H9 (cell line): ENCODE data around the gene DDI2. TPM values are rescaled to one million over a fixed set of nuclear protein-coding genes. Genes with fewer than 3 reads are reported as not detected.
A peak's percentile ranks its signal among the peaks of the same experiment; 100 is the strongest.
"Not testable (repeated sequence)": the region's sequence is repeated elsewhere in the genome, so short reads cannot be mapped to it uniquely, and the experiment has no call there.

Experiments
- DNase-seq: peaks from one replicate; pipeline ENCODE4 v3.0.0-alpha.2; 2017
- H2AFZ ChIP-seq: one replicate; pipeline ENCODE4 v1.6.1; 2013; ENCODE audit warnings: mild to moderate bottlenecking, low read length, control low read depth, moderate library complexity
- H2AK5ac ChIP-seq: 2 replicates; pipeline ENCODE4 v1.6.1; 2013; ENCODE audit warnings: low read length, control low read depth, mixed read lengths; ENCODE audit not compliant: insufficient read length
- H2BK120ac ChIP-seq: one replicate; pipeline ENCODE4 v1.6.1; 2013; ENCODE audit warnings: low read depth, mild to moderate bottlenecking, low read length, control low read depth, inconsistent platforms; ENCODE audit not compliant: poor library complexity, severe bottlenecking
- H2BK12ac ChIP-seq: 2 replicates; pipeline ENCODE4 v1.6.1; 2013; ENCODE audit warnings: low read length, control low read depth, mixed read lengths, low read depth; ENCODE audit not compliant: insufficient read length
- H2BK15ac ChIP-seq: 2 replicates; pipeline ENCODE4 v1.6.1; 2013; ENCODE audit warnings: low read depth, low read length, control low read depth
- H2BK20ac ChIP-seq: one replicate; pipeline ENCODE4 v1.6.1; 2013; ENCODE audit warnings: low read depth, mild to moderate bottlenecking, low read length, control low read depth, inconsistent platforms; ENCODE audit not compliant: poor library complexity, severe bottlenecking
- H2BK5ac ChIP-seq: 2 replicates; pipeline ENCODE4 v1.6.1; 2013; ENCODE audit warnings: low read length, control low read depth, mixed read lengths; ENCODE audit not compliant: insufficient read length
- H3K14ac ChIP-seq: 2 replicates; pipeline ENCODE4 v1.6.1; 2013; ENCODE audit warnings: low read length, control low read depth; ENCODE audit not compliant: insufficient read depth
- H3K18ac ChIP-seq: 2 replicates; pipeline ENCODE4 v1.6.1; 2013; ENCODE audit warnings: low read depth, mild to moderate bottlenecking, mixed read lengths, low read length, control low read depth; ENCODE audit not compliant: insufficient read length
- H3K23ac ChIP-seq: 2 replicates; pipeline ENCODE4 v1.6.1; 2013; ENCODE audit warnings: low read length, control low read depth, mixed read lengths, low read depth; ENCODE audit not compliant: insufficient read length
- H3K23me2 ChIP-seq: 2 replicates; pipeline ENCODE4 v1.6.1; 2013; ENCODE audit warnings: low read depth, mild to moderate bottlenecking, mixed read lengths, low read length, control low read depth; ENCODE audit not compliant: insufficient read length, poor library complexity, severe bottlenecking
- H3K27ac ChIP-seq: 2 replicates; pipeline ENCODE4 v1.5.1; 2013; ENCODE audit warnings: low read length, control low read depth, mixed read lengths, low read depth; ENCODE audit not compliant: insufficient read length
- H3K27me3 ChIP-seq: 2 replicates; pipeline ENCODE4 v1.6.1; 2013; ENCODE audit warnings: low read length, control low read depth, inconsistent platforms; ENCODE audit not compliant: insufficient read depth
- H3K4ac ChIP-seq: 2 replicates; pipeline ENCODE4 v1.6.1; 2013; ENCODE audit warnings: low read depth, mild to moderate bottlenecking, control low read depth, inconsistent platforms, low read length, moderate library complexity
- H3K4me1 ChIP-seq: 2 replicates; pipeline ENCODE4 v1.6.1; 2013; ENCODE audit warnings: low read length, control low read depth, inconsistent platforms; ENCODE audit not compliant: insufficient read depth
- H3K4me2 ChIP-seq: 2 replicates; pipeline ENCODE4 v1.6.1; 2013; ENCODE audit warnings: low read length, control low read depth, mixed read lengths; ENCODE audit not compliant: insufficient read length, insufficient read depth
- H3K56ac ChIP-seq: 2 replicates; pipeline ENCODE4 v1.6.1; 2013; ENCODE audit warnings: low read depth, mild to moderate bottlenecking, mixed read lengths, low read length, control low read depth; ENCODE audit not compliant: insufficient read length
- H3K79me1 ChIP-seq: 2 replicates; pipeline ENCODE4 v1.6.1; 2013; ENCODE audit warnings: low read depth, mild to moderate bottlenecking, moderate library complexity, low read length, control low read depth, inconsistent platforms; ENCODE audit not compliant: insufficient read depth, poor library complexity, severe bottlenecking
- H3K79me2 ChIP-seq: 2 replicates; pipeline ENCODE4 v1.6.1; 2013; ENCODE audit warnings: low read length, control low read depth, inconsistent platforms; ENCODE audit not compliant: insufficient read depth
- H3K9ac ChIP-seq: 2 replicates; pipeline ENCODE4 v1.6.1; 2013; ENCODE audit warnings: low read length, control low read depth, mixed read lengths; ENCODE audit not compliant: insufficient read length; ENCODE audit errors: extremely low read depth
- H3K9me3 ChIP-seq: one replicate; pipeline ENCODE4 v1.6.1; 2013; ENCODE audit warnings: low read depth, low read length, inconsistent platforms; ENCODE audit not compliant: control insufficient read depth
- H3T11ph ChIP-seq: one replicate; pipeline ENCODE4 v1.6.1; 2013; ENCODE audit warnings: mild to moderate bottlenecking, low read length, control low read depth, inconsistent platforms
- H4K20me1 ChIP-seq: one replicate; pipeline ENCODE4 v1.6.1; 2013; ENCODE audit not compliant: control insufficient read depth, insufficient read length, insufficient read depth
- H4K5ac ChIP-seq: 2 replicates; pipeline ENCODE4 v1.6.1; 2013; ENCODE audit warnings: low read depth, mild to moderate bottlenecking, mixed read lengths, low read length, control low read depth; ENCODE audit not compliant: insufficient read length
- H4K8ac ChIP-seq: replicated peaks from 2 replicates; pipeline ENCODE4 v1.6.1; 2013; ENCODE audit warnings: low read length, control low read depth, mixed read lengths, low read depth; ENCODE audit not compliant: insufficient read length
- H4K91ac ChIP-seq: 2 replicates; pipeline ENCODE4 v1.6.1; 2013; ENCODE audit warnings: low read depth, mild to moderate bottlenecking, moderate library complexity, mixed read lengths, low read length, control low read depth; ENCODE audit not compliant: insufficient read length
- H3K27ac Mint-ChIP-seq, 3 experiments: 2 replicates in 2 of 3; 3 replicates in 1 of 3; pipeline ENCODE4 v1.8.0; 2020 to 2021; ENCODE audit warnings: mixed read lengths in 3 of 3, mild to moderate bottlenecking in 1 of 3, moderate library complexity in 1 of 3
- H3K27me3 Mint-ChIP-seq: 2 replicates; pipeline ENCODE4 v1.8.0; 2021; ENCODE audit warnings: low read depth, mild to moderate bottlenecking, moderate library complexity, mixed read lengths
- H3K36me3 Mint-ChIP-seq, 3 experiments: 2 replicates in 2 of 3; 3 replicates in 1 of 3; pipeline ENCODE4 v1.8.0; 2020 to 2021; ENCODE audit warnings: low read depth in 3 of 3, mixed read lengths in 3 of 3; ENCODE audit not compliant: insufficient read depth in 1 of 3
- H3K4me1 Mint-ChIP-seq, 2 experiments: 2 replicates each; pipeline ENCODE4 v1.8.0; 2020; ENCODE audit warnings: mixed read lengths in 2 of 2
- H3K4me3 Mint-ChIP-seq, 2 experiments: 2 replicates in 1 of 2; 3 replicates in 1 of 2; pipeline ENCODE4 v1.8.0; 2020 to 2021; ENCODE audit warnings: mild to moderate bottlenecking in 2 of 2, mixed read lengths in 2 of 2, moderate library complexity in 1 of 2
- H3K9me3 Mint-ChIP-seq, 2 experiments: 2 replicates in 1 of 2; 3 replicates in 1 of 2; pipeline ENCODE4 v1.8.0; 2020; ENCODE audit warnings: mild to moderate bottlenecking in 2 of 2, mixed read lengths in 2 of 2, moderate library complexity in 1 of 2
- WGBS: extraction: QIAGEN DNeasy Blood & Tissue Kit; methylation state at CpG from one replicate; pipeline ENCODE4 v1.1.7; 2013; ENCODE audit warnings: missing lambda C conversion rate, low lambda C conversion rate, mixed read lengths; ENCODE audit not compliant: insufficient read length; ENCODE audit errors: extremely low coverage; 5-methylcytosine and 5-hydroxymethylcytosine counted together
- total RNA-seq: library from RNA; stranded (reverse); gene quantifications from 2 replicates; pipeline ENCODE4 v1.2.1, GENCODE V29; 2021
- TF ChIP-seq, protein P1 (sequence below): fragments of 200-600 bp; sonication (generic); conservative IDR thresholded peaks from 3 replicates; pipeline ENCODE4 v1.8.0; 2021; ENCODE audit warnings: antibody characterized with exemption, mild to moderate bottlenecking

Gene DDI2
- total RNA-seq, 1 experiment from 2014 or later = 45.0 TPM

- Histone ChIP-seq H2BK5ac (no peak overlapping the region), H2BK12ac (no peak overlapping the region), H4K20me1 (no peaks in the 10 kb centered on the region), H2BK15ac (no peak overlapping the region), H3K27me3 (no peaks in the 10 kb centered on the region; the same call in 1 of the 2 replicates), H3K4ac (no peak overlapping the region), H3K4me2 (peak overlapping the region; percentile 76), H3K14ac (peak overlapping the region; percentile 82), H3K4me1 (no peaks in the 10 kb centered on the region), H3K27ac (no peak overlapping the region), H2AFZ (no peak overlapping the region), H3K23me2 (peaks cover 5% of the 10 kb centered on the region), H4K8ac (no peak overlapping the region), H3K79me1 (no peaks in the 10 kb centered on the region), H3T11ph (no peak overlapping the region), H3K9ac (peak overlapping the region; percentile 28), H3K79me2 (no peaks in the 10 kb centered on the region), H3K23ac (no peak overlapping the region), H2BK120ac (no peak overlapping the region), H3K56ac (no peak overlapping the region), H3K18ac (peak overlapping the region; percentile 74), H4K91ac (no peak overlapping the region), H2BK20ac (no peak overlapping the region), H4K5ac (no peak overlapping the region), H3K9me3 (no peaks in the 10 kb centered on the region), H2AK5ac (no peak overlapping the region)
- Mint-ChIP-seq H3K36me3 (no peaks in the 10 kb centered on the region), H3K4me1 (peaks cover 4 to 9% of the 10 kb centered on the region in 2 experiments), H3K27me3 (peaks cover 36% of the 10 kb centered on the region), H3K27ac (peak overlapping the region in 2 of 3 experiments; percentile 12 to 46; a peak in 2 of 7 replicates), H3K4me3 (peak overlapping the region; percentile 68 to 79), H3K9me3 (0 out of 5 replicates have a peak, but pooled peaks cover 2 to 6% of the 10 kb centered on the region in 2 experiments)
- no CpG with 5 or more reads among the region's 56 CpGs for WGBS
- peak; percentile 98 for DNase-seq
- TF ChIP-seq, protein P1, sequence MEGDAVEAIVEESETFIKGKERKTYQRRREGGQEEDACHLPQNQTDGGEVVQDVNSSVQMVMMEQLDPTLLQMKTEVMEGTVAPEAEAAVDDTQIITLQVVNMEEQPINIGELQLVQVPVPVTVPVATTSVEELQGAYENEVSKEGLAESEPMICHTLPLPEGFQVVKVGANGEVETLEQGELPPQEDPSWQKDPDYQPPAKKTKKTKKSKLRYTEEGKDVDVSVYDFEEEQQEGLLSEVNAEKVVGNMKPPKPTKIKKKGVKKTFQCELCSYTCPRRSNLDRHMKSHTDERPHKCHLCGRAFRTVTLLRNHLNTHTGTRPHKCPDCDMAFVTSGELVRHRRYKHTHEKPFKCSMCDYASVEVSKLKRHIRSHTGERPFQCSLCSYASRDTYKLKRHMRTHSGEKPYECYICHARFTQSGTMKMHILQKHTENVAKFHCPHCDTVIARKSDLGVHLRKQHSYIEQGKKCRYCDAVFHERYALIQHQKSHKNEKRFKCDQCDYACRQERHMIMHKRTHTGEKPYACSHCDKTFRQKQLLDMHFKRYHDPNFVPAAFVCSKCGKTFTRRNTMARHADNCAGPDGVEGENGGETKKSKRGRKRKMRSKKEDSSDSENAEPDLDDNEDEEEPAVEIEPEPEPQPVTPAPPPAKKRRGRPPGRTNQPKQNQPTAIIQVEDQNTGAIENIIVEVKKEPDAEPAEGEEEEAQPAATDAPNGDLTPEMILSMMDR = no peak
Measured at GRCh38 chr1:15603050-15603965, 13.9 kb upstream of the DDI2 start.

GRCh38 chr1:15603966-15604282 lies 13.3 kb upstream of the DDI2 start:
- not testable (repeated sequence) for H2BK12ac ChIP-seq, H2BK5ac ChIP-seq, H3K23ac ChIP-seq, H2BK15ac ChIP-seq, H3K4ac ChIP-seq, H3K56ac ChIP-seq, H3K9me3 Mint-ChIP-seq, H2BK20ac ChIP-seq, H4K91ac ChIP-seq, H3K9me3 ChIP-seq, H4K20me1 ChIP-seq, H2AK5ac ChIP-seq, H2BK120ac ChIP-seq, H2AFZ ChIP-seq, H3K14ac ChIP-seq, H3K27ac ChIP-seq, H3K4me1 Mint-ChIP-seq, H3K36me3 Mint-ChIP-seq, DNase-seq, H4K8ac ChIP-seq, H3K27me3 ChIP-seq, H3K9ac ChIP-seq, H3K79me2 ChIP-seq, H4K5ac ChIP-seq, H3K79me1 ChIP-seq, H3K23me2 ChIP-seq, H3K4me1 ChIP-seq, H3T11ph ChIP-seq
- Histone ChIP-seq H3K18ac (peak overlapping the region; percentile 37), H3K4me2 (peak overlapping the region; percentile 76)
- no CpG with 5 or more reads among the region's 13 CpGs for WGBS
- H3K27ac Mint-ChIP-seq = peak overlapping the region in 2 of 3 experiments; percentile 46 to 59; a peak in 1 of 7 replicates
- peak overlapping the region; percentile 68 to 79 for H3K4me3 Mint-ChIP-seq
- H3K27me3 Mint-ChIP-seq = peaks cover 36% of the 10 kb centered on the region
